Subcutaneous abdominal adipose tissue (tissue), 5 donors: ENCODE measurements around the gene EDARADD.

Source experiments
- H3K27ac ChIP-seq: one replicate; pipeline ENCODE4 v1.7.0; 2013; ENCODE audit warnings: low read depth, mild to moderate bottlenecking, inconsistent platforms, low read length, moderate library complexity
- H3K27me3 ChIP-seq, 5 donors: one replicate each; pipeline ENCODE4 v1.7.0; 2013; ENCODE audit warnings: low read length in 5 of 5, inconsistent platforms in 1 of 5; ENCODE audit not compliant: control insufficient read depth in 5 of 5, insufficient read depth in 4 of 5
- H3K36me3 ChIP-seq, 5 donors: one replicate each; pipeline ENCODE4 v1.7.0; 2013; ENCODE audit warnings: low read length in 5 of 5; ENCODE audit not compliant: control insufficient read depth in 5 of 5, insufficient read depth in 5 of 5
- H3K4me1 ChIP-seq, 5 donors: one replicate each; pipeline ENCODE4 v1.7.0; 2013; ENCODE audit warnings: low read length in 5 of 5, mild to moderate bottlenecking in 3 of 5, moderate library complexity in 1 of 5; ENCODE audit not compliant: control insufficient read depth in 5 of 5, insufficient read depth in 5 of 5
- H3K4me3 ChIP-seq, 5 donors: one replicate each; pipeline ENCODE4 v1.7.0; 2013; ENCODE audit warnings: low read length in 5 of 5, low read depth in 1 of 5
- H3K9ac ChIP-seq, 5 donors: one replicate each; pipeline ENCODE4 v1.7.0; 2013; ENCODE audit warnings: low read length in 5 of 5, mild to moderate bottlenecking in 4 of 5, moderate library complexity in 3 of 5
- H3K9me3 ChIP-seq, 5 donors: one replicate each; pipeline ENCODE4 v1.7.0; 2013; ENCODE audit warnings: low read length in 5 of 5; ENCODE audit not compliant: control insufficient read depth in 5 of 5
- donor health status: healthy.
- donor health status: healthy.
- donor health status: healthy.
- donor health status: healthy.
- donor health status: healthy.

EDARADD gene

GRCh38 chr1:236508593-236509027 lies 114.5 kb downstream of the EDARADD start:
- H3K9ac ChIP-seq, result no peak overlapping the region
- H3K9me3 ChIP-seq, result no peaks in the 10 kb centered on the region
- H3K27me3 ChIP-seq, result no peaks in the 10 kb centered on the region
- H3K36me3 ChIP-seq, result no peaks in the 10 kb centered on the region
- no peak overlapping the region for H3K4me3 ChIP-seq
- peaks cover 0 to 6% (median under 1%) of the 10 kb centered on the region in 5 donors for H3K4me1 ChIP-seq
- no peak overlapping the region for H3K27ac ChIP-seq

DNA sequence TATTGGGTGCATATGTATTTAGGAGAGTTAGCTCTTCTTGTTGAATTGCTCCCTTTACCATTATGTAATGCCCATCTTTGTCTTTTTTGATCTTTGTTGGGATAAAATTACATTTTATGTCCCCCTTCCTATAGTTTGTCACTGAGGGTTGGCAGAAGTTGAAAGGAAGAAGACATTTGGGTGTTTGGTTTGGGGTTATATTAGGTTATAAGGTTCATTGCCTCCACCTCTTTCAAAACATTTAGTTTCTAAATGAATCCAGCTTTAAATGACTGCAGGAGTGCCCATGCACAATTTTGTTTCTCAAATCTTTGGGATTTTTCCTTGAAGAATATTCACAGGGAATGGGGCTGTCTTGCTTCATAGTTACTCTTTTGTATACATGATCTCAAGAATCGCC lies 115.1 kb downstream of the EDARADD start:
- H3K4me1 ChIP-seq, result peaks cover 0 to 6% (median 0%) of the 10 kb centered on the region in 5 donors
- no peak overlapping the region for H3K27ac ChIP-seq
- H3K36me3 ChIP-seq, result no peaks in the 10 kb centered on the region
- no peak overlapping the region for H3K9ac ChIP-seq
- no peaks in the 10 kb centered on the region for H3K9me3 ChIP-seq
- no peak overlapping the region for H3K4me3 ChIP-seq
- no peaks in the 10 kb centered on the region for H3K27me3 ChIP-seq

DNA sequence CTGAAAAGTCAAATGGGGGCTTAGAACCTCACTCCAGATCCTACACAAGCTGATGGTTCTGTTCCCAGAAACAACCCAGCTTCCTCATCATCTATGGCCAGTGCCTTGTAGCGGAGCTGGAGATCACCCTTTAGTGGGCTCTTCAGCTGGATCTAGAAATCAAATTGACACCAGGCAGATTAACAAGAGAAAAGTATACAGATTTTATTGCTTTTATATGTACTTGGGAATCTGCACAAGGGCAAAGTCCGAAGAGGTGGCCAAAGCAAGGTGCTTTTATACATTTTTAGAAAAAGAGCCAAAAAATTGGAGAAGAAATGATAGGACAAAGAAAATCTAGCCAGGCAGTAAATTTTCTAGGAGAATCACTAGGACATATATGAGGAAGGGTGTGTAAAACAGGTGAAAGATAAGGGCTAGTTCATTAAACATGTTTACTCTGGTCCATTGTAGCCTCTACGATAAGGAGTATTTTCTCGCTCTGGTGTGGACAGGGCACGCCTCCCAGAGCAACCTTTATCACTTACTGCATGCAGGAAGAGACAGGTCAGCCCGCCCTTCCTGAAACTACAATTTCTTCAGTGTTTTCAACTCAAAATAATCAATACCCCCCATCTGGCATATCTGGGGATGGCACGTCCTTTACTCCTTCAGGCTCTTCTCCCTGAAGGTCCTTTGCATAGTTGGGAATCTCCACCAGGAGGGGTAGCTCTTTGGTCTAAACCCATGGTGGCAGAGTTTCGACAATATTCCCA lies 115.7 kb downstream of the EDARADD start:
- H3K9me3 ChIP-seq, result no peaks in the 10 kb centered on the region

DNA sequence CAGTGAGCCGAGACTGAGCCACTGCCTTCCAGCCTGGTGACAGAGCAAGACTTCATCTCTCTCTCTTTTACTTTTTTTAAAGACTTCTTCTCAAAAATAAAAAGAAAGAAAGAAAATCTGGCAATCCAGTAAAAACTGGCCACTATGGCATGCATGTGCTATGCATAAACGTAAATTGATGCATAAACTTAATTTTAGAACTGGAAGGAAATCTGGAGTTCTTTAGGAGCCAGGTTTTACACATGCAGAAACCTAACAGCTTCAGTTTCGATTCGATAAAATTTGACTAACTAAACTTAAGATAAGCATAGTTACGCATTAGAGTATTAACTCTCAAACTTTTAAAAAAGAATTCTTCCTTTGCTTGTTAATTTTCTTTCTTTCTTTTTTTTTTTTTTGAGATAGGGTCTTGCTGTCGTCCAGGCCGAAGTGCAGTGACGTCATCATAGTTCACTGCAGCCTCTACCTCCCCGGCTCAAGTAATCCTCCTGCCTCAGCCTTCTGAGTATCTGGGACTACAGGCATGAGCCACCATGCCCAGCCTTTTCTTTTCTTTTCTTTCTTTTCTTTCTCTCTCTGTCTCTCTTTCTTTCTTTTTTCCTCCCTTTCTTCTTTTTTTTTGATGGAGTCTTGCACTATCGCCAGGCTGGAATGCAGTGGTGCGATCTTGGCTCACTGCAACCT lies 117.8 kb downstream of the EDARADD start:
- no peak overlapping the region for H3K4me3 ChIP-seq
- no peaks in the 10 kb centered on the region for H3K36me3 ChIP-seq
- H3K4me1 ChIP-seq, result peaks cover 0 to 6% (median 0%) of the 10 kb centered on the region in 5 donors
- H3K27ac ChIP-seq, result no peak overlapping the region
- H3K9me3 ChIP-seq, result no peaks in the 10 kb centered on the region
- no peaks in the 10 kb centered on the region for H3K27me3 ChIP-seq
- H3K9ac ChIP-seq, result no peak overlapping the region

More for the DNA sequence above, 115.7 kb downstream of the EDARADD start:
- Histone ChIP-seq H3K36me3 (no peaks in the 10 kb centered on the region), H3K27me3 (no peaks in the 10 kb centered on the region), H3K9ac (no peak overlapping the region), H3K27ac (no peak overlapping the region), H3K4me1 (peaks cover 0 to 6% (median 0%) of the 10 kb centered on the region in 5 donors), H3K4me3 (no peak overlapping the region)

- Histone ChIP-seq H3K27me3 (no peaks in the 10 kb centered on the region), H3K36me3 (no peaks in the 10 kb centered on the region), H3K4me3 (no peak overlapping the region), H3K9me3 (no peaks in the 10 kb centered on the region), H3K4me1 (no peaks in the 10 kb centered on the region), H3K27ac (no peak overlapping the region), H3K9ac (no peak overlapping the region)
These were observed 120.8 kb downstream of the EDARADD start for GRCh38 chr1:236514703-236515442.

DNA sequence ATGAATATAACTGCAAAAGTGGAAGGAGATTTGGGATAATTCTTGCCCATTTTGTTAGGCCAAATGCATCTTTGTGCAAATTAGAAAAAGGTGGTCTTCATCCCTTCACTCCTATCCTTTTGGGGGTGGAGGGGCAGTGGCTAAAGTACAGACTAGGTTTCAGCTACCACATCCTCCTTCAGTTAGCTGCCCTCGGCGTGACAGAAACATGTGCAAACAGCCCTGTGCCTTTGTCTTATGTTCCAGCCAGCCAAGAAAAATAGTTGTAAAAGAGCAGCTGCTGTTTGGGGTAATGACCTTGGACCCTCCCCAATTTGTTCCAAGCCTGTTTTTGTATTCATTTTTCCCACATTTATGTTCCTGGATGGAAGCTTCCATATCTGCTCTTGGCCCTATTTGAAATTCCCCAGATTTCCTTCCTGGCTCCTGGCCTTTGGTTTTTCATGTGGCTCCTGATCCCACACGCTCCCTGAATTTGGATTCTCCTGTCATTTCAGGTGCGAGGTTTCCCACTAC lies 121.4 kb downstream of the EDARADD start:
- H3K9ac ChIP-seq, result no peak overlapping the region
- H3K27ac ChIP-seq, result no peak overlapping the region
- H3K4me1 ChIP-seq, result peaks cover 0 to 5% (median 1%) of the 10 kb centered on the region in 5 donors
- H3K9me3 ChIP-seq, result no peaks in the 10 kb centered on the region
- no peaks in the 10 kb centered on the region for H3K27me3 ChIP-seq
- no peaks in the 10 kb centered on the region for H3K36me3 ChIP-seq
- H3K4me3 ChIP-seq, result no peak overlapping the region

GRCh38 chr1:236516929-236517704 lies 123.0 kb downstream of the EDARADD start:
- Histone ChIP-seq H3K36me3 (no peaks in the 10 kb centered on the region), H3K9me3 (no peaks in the 10 kb centered on the region), H3K27ac (no peak overlapping the region), H3K4me1 (peaks cover 0 to 9% (median 2%) of the 10 kb centered on the region in 5 donors), H3K4me3 (no peak overlapping the region), H3K27me3 (no peaks in the 10 kb centered on the region), H3K9ac (no peak overlapping the region)

- no peak overlapping the region for H3K27ac ChIP-seq
- H3K4me3 ChIP-seq, result no peak overlapping the region
- H3K27me3 ChIP-seq, result no peaks in the 10 kb centered on the region
- no peaks in the 10 kb centered on the region for H3K9me3 ChIP-seq
- no peak overlapping the region for H3K9ac ChIP-seq
- H3K36me3 ChIP-seq, result no peaks in the 10 kb centered on the region
- H3K4me1 ChIP-seq, result peaks cover 2 to 17% (median 7%) of the 10 kb centered on the region in 5 donors
These were observed 124.2 kb downstream of the EDARADD start for GRCh38 chr1:236518322-236518721.

GRCh38 chr1:236520445-236521005 lies 126.4 kb downstream of the EDARADD start:
- H3K9ac ChIP-seq, result no peak overlapping the region
- peaks cover 2 to 29% (median 14%) of the 10 kb centered on the region in 5 donors for H3K4me1 ChIP-seq
- no peak overlapping the region for H3K4me3 ChIP-seq
- H3K36me3 ChIP-seq, result no peaks in the 10 kb centered on the region
- peak overlapping the region; percentile 99 for H3K27ac ChIP-seq
- H3K9me3 ChIP-seq, result no peaks in the 10 kb centered on the region
- H3K27me3 ChIP-seq, result no peaks in the 10 kb centered on the region
